ENCODE results near the gene AMDHD2.

AMDHD2 gene

DNA sequence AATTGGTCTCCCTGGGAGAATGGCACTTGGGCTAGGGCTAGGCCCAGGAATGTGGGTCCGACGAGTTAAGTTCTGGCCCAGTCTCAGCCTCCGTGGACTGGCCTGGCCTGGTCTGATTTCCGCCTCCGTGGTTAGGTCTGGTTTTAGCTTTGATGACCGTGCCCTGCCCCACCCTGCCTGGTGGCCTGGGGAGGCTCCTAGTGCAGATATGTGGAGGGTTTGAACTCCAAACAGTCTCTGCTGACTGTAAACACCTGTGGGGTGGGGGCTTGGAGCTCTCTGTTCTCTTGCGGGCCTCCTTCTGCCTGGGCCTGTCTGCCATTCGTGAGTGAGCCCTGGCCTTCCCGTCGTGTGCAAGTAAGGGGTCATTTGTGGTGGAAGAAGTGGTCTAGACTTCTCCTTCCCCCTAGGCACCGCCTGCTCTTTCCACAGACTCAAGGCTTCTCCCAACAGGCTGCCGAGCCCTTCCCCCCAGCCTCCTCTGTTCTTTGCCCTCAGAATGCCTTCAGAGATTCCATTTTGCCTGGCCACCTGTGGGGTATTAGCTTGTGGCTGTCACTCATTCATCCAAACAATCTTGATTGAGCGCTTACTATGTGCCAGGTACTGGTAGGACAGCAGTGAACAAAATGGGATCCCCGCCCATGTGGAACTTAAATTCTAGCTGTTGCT, 4.9 kb upstream of the AMDHD2 start:
- in situ Hi-C loops (cut with MboI; ENCODE audit: low sequenced_read_pairs) = no loop called here

DNA sequence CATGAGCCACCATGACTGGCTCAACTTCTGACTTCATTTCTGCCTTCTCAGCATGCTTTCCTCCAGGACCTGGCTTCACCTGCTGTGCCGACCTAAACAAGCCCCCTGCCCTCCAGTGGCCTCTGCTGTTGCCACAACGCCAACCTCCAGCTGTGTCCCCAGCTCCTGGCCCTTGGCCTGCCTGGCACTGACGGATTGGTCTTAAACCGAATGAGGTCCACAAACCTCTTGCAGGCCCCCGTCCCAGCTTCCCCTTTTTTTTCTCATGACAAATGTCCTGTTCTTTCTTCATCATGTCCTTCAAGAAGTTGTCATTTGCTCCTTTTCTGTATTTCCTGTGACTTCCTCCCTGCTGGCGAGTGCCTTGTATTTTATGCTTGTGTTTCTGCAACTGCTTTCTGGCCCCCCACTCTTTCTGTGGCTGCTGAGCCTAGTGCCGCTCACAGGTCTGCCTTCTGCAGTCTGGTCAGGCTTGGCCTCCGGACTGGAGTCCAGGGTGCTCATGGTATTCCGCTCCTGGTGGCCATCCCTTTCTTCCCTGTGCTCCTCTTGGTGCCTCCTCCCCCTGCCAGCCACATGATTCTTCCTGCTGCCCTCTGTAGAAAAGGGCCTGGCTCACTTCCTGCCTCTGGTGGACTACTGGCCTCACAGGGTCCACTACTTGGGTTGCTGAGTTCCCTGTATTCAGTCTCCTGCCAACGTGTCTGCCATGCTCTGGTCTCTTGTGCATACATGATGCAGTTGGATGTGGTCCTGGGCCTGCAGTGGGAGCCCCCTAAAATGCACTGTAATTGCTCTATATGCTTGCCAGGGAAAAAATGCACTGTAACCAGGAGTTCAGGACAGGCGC, 3.6 kb upstream of the AMDHD2 start:
- in situ Hi-C loops (cut with MboI; ENCODE audit: low sequenced_read_pairs) = no loop called here

DNA sequence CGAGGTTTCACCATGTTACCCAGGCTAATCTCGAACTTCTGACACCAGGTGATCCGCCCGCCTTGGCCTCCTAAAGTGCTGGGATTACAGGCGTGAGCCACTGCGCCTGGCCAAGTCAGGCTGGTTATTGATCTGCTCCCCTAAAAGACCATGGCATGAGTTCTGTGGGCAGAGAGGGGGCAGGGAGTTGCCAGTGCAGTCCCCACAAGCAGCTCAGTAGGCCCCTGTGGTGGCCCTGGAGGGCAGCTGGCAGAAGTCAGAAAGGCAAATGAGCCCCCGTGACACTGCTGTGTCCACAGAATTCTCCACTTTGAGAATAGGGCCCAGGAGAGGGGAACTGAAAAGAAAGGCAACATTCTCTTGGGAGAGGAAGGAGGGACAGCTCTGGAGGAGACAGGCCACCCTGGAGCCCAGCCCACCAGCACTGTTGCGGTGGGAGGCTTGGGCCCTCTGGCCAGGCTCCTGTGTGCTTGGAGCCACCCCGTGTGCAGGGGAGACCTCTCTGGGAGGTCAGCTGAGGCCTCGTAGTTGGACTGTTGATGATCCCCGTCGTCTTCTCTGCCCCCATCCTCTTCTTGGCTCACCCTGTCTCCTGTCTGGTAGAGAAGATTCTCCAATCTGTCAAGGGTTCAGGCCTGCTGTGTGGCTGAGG, 2.1 kb upstream of the AMDHD2 start:
- in situ Hi-C loops (cut with MboI; ENCODE audit: low sequenced_read_pairs) = no loop called here

- in situ Hi-C loops (cut with MboI; ENCODE audit: low sequenced_read_pairs) = no loop called here
Observed at GRCh38 chr16:2518823-2519710, 1.1 kb upstream of the AMDHD2 start.

DNA sequence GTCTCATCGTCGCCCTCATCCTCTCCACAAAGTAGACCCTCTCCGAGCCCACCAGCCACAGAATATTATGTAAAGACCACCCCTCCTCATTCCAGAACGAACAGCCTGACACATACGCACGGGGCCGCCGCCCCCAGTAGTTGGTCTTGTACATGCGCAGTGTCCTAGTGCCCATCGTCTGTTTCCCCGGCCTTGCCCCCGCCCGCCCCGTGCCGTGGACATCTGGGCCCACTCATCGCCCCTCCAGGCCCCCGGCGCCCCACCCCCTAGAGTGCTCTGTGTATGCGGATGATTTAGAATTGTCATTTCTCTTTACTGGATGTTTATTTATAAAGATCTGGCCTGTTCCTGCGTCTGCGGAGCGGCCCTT, 475 bp upstream of the AMDHD2 start:
- in situ Hi-C loops (cut with MboI; ENCODE audit: low sequenced_read_pairs) = no loop called here

- in situ Hi-C loops (cut with MboI; ENCODE audit: low sequenced_read_pairs) = no loop called here
Observed at GRCh38 chr16:2520784-2521531, 787 bp downstream of the AMDHD2 start.

DNA sequence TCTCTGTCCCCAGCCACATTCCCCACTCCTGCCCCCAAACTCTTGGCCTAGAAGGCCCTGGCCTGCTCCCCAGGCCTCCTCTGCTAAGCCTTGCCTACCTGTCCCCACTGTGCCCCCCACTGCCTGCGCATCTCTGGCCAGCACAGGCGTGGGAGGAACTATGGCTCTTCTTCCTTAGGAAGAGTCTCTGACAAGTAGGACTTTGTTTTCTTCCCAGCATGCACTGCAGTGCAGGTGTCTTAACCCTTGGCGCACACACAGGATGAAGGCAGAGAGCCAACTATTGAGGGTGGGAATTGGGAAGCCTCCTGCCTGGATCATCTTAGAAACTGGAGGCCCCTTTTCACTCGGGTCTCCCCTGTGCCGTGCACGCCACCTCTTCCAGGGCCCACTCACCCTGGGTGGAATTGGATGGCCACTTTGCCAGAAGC, 3.6 kb downstream of the AMDHD2 start:
- in situ Hi-C loops (cut with MboI; ENCODE audit: low sequenced_read_pairs) = no loop called here

DNA sequence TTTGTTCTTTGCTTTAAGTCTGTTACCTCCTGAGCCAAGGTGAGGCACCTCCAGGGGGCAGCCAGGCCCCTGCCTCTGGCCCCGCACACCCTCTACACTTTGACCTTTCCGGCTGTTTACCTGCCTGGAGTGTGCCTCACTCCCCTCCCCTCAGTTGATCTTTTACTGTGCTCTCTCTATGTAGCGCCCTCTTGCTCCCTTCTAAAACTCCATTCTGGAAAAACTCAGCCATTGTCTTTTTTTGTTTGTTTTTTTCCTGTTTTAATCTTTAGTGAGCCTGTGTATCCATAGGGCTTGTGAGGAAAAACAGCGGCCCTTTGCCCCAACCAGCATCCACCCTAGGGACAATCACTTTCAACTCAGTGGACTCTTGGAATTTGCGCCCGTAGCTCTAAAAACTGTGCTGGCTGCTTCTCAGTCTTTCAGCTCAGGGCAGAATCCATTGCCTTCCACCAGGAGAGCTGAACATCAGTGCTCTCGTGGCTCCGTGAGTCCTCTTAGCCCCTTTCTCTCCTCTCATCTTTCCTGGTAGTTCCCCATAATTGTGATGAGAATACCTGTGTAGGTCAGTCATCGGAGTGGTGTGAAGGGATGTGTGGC, 4.3 kb downstream of the AMDHD2 start:
- in situ Hi-C loops (cut with MboI; ENCODE audit: low sequenced_read_pairs) = no loop called here

GRCh38 chr16:2526135-2526534, 6.0 kb downstream of the AMDHD2 start:
- in situ Hi-C loops (cut with MboI; ENCODE audit: low sequenced_read_pairs) = no loop called here

- in situ Hi-C loops (cut with MboI; ENCODE audit: low sequenced_read_pairs) = no loop called here
Observed at GRCh38 chr16:2527071-2527783, 7.1 kb downstream of the AMDHD2 start.

DNA sequence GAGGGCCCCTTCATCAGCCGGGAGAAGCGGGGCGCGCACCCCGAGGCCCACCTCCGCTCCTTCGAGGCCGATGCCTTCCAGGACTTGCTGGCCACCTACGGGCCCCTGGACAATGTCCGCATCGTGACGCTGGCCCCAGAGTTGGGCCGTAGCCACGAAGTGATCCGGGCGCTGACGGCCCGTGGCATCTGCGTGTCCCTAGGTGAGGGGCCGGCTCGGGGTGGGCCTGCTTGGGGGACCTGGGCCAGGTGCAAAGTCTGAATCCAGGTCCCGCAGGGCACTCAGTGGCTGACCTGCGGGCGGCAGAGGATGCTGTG, 7.6 kb downstream of the AMDHD2 start:
- in situ Hi-C loops (cut with MboI; ENCODE audit: low sequenced_read_pairs) = no loop called here

GRCh38 chr16:2528161-2529060, 8.2 kb downstream of the AMDHD2 start:
- in situ Hi-C loops (cut with MboI; ENCODE audit: low sequenced_read_pairs) = no loop called here

DNA sequence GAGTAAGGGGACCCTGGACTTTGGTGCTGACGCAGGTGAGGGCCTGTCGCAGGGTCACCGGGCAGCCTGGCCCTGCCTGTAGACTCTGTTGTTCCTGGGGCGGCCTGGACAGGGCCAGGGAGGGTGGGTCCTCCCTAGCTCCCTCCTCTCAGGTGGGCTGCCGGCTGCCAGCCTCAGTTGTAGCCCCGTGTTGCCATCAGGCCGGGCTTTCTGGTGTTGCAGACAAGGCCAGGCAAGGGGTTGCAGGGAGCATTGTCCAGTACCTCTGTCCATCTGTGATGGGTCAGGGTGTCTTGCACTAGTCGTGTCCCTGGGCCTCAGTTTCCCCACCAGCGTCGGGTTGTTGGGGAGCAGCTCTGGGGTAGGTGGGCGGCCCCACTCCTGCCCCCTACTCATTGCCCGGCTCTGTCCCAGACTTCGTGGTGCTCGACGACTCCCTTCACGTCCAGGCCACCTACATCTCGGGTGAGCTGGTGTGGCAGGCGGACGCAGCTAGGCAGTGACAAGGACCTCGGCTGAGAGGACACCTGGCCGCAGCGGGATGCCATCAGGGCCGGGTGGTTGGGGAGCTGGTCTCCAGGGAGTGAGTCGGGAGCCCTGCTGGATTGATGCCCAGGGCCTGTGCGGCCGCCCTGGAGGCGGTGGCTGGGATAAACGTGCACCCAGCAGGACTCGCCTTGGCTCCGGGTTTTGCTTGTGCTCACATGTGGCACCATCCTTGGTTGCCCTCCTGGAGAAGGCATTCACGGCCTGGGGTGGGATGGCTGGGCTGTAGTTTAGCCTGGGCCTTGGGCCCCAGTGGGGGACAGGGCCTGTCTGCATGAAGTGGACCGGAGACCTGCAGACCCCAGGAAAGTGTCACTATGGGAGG, 9.1 kb downstream of the AMDHD2 start:
- in situ Hi-C loops (cut with MboI; ENCODE audit: low sequenced_read_pairs) = no loop called here

- in situ Hi-C loops (cut with MboI; ENCODE audit: low sequenced_read_pairs) = no loop called here
Observed at GRCh38 chr16:2529961-2530628, 9.9 kb downstream of the AMDHD2 start.

GRCh38 chr16:2530629-2531318, 10.6 kb downstream of the AMDHD2 start:
- in situ Hi-C loops (cut with MboI; ENCODE audit: low sequenced_read_pairs) = no loop called here

- in situ Hi-C loops (cut with MboI; ENCODE audit: low sequenced_read_pairs) = no loop called here
Observed at GRCh38 chr16:2531371-2531695, 11.2 kb downstream of the AMDHD2 start, which contains the start of gene CEMP1. Gene CEMP1, minus strand, starts transcription at chr16:2531408. Its CDS starts 335 bp downstream, at chr16:2531073.

Measured in HL-60/S4 treated with phorbol 12-myristate 13-acetate at 8.2 ng/mL for 4 days and 3 days (cell line).